ENCODE measurements around the gene DSCAM. TPM values are rescaled to one million over a fixed set of nuclear protein-coding genes. Genes with fewer than 3 reads are reported as not detected.

DSCAM gene
- total and polyA plus RNA-seq, 2 experiments from 2014 or later = 0.07 TPM; not detected in 1

- TF ChIP-seq REST (IDR thresholded peaks at IDR 0.05; ENCODE audit: unreplicated experiment) (no peak), ZNF114 (CRISPR knock-in tag; IDR thresholded peaks at IDR 0.05) (no peak), EZH2phosphoT487 (IDR thresholded peaks at IDR 0.05; ENCODE audit: unreplicated experiment) (no peak), ZNF331 (CRISPR knock-in tag; IDR thresholded peaks at IDR 0.05; ENCODE audit: low read depth) (no peak), NANOG (IDR thresholded peaks at IDR 0.05; ENCODE audit: borderline replicate concordance) (no peak), CTCF (conservative IDR thresholded peaks at IDR 0.05; ENCODE audit: low read depth in 2 of 2) (no peak), CREB1 (CRISPR knock-in tag; IDR thresholded peaks at IDR 0.05; ENCODE audit: low read depth) (no peak), POLR2AphosphoS5 (IDR thresholded peaks at IDR 0.05; ENCODE audit: low read depth) (no peak), STAT1 (IDR thresholded peaks at IDR 0.05; ENCODE audit: unreplicated experiment) (no peak), EZH2 (IDR thresholded peaks at IDR 0.05; ENCODE audit: low read depth, unreplicated experiment) (no peak)
Observed at GRCh38 chr21:40067751-40068150, 779.2 kb downstream of the DSCAM start (continued).

GRCh38 chr21:40066221-40066620 is 780.7 kb downstream of the DSCAM start:
- Histone ChIP-seq H3K4me2 (no peak overlapping the region), H3K4me3 (no peak overlapping the region), H3K9me2 (ENCODE audit: insufficient read depth) (0 out of 2 replicates have a peak, but pooled peaks cover 3% of the 10 kb centered on the region), H3K27ac (ENCODE audit: low read depth) (no peak overlapping the region), H3K36me3 (ENCODE audit: insufficient read depth) (no peaks in the 10 kb centered on the region), H3K4me1 (ENCODE audit: insufficient read depth) (no peaks in the 10 kb centered on the region; the same call in 1 of the 2 replicates), H2AFZ (no peak overlapping the region), H3K79me2 (replicated peaks; ENCODE audit: insufficient read depth) (no peaks in the 10 kb centered on the region), H3K27me3 (ENCODE audit: insufficient read depth) (no peaks in the 10 kb centered on the region), H3F3A (replicated peaks; ENCODE audit: low read depth) (no peaks in the 10 kb centered on the region), H4K20me1 (replicated peaks; ENCODE audit: insufficient read depth) (no peaks in the 10 kb centered on the region)
- Mint-ChIP-seq H3K4me3 (no peak overlapping the region), H3K27me3 (ENCODE audit: insufficient read depth, low read depth, poor library complexity) (peaks cover 6% of the 10 kb centered on the region), H3K27ac (no peak overlapping the region), H3K4me1 (peaks cover 5% of the 10 kb centered on the region), H3K9me3 (peaks cover 19% of the 10 kb centered on the region), H3K36me3 (ENCODE audit: low read depth) (no peaks in the 10 kb centered on the region)
- no peak for ATAC-seq
- no peak for DNase-seq (ENCODE audit: low spot score)
- TF ChIP-seq CREB1 (CRISPR knock-in tag; IDR thresholded peaks at IDR 0.05; ENCODE audit: low read depth) (no peak), NANOG (IDR thresholded peaks at IDR 0.05; ENCODE audit: borderline replicate concordance) (no peak), EZH2 (IDR thresholded peaks at IDR 0.05; ENCODE audit: low read depth, unreplicated experiment) (no peak), POLR2AphosphoS5 (IDR thresholded peaks at IDR 0.05; ENCODE audit: low read depth) (no peak), EZH2phosphoT487 (IDR thresholded peaks at IDR 0.05; ENCODE audit: unreplicated experiment) (no peak), STAT1 (IDR thresholded peaks at IDR 0.05; ENCODE audit: unreplicated experiment) (no peak), ETS1 (IDR thresholded peaks at IDR 0.05) (no peak), CTCF (conservative IDR thresholded peaks at IDR 0.05; ENCODE audit: low read depth in 2 of 2) (no peak)

All from GM23338 (cell line).